Spleen (tissue), 7 donors: Measurements from ENCODE around the gene CYP11A1.
"Not testable (repeated sequence)": the region's sequence is repeated elsewhere in the genome, so short reads cannot be mapped to it uniquely, and the experiment has no call there.

ENCODE experiments used
- CTCF ChIP-seq, 11 experiments: fragments of 200-600 bp in 7 of 11; fragments of 450-650 bp in 4 of 11; sonication (generic) in 4 of 11; IDR thresholded peaks in 8 of 11; conservative IDR thresholded peaks in 3 of 11; 1 replicate in 7 of 11; 2 replicates in 4 of 11; pipeline versions ENCODE4 v1.4.0 to v1.8.0; 2016 to 2021; ENCODE audit warnings: antibody characterized with exemption in 11 of 11, inconsistent platforms in 4 of 11, mild to moderate bottlenecking in 1 of 11
- POLR2A ChIP-seq, 3 donors: fragments of 450-650 bp; IDR thresholded peaks; one replicate each; pipeline ENCODE4 v1.5.1; 2017; ENCODE audit warnings: antibody characterized with exemption in 3 of 3, mild to moderate bottlenecking in 1 of 3
- donor health status: DM: no; HTN: no; CAD: no; lungs with moderate emphysema.
- donor health status: DM: no; HTN: no; CAD: no.
- donor health status: DM: no; HTN: no; CAD: no.

DNA sequence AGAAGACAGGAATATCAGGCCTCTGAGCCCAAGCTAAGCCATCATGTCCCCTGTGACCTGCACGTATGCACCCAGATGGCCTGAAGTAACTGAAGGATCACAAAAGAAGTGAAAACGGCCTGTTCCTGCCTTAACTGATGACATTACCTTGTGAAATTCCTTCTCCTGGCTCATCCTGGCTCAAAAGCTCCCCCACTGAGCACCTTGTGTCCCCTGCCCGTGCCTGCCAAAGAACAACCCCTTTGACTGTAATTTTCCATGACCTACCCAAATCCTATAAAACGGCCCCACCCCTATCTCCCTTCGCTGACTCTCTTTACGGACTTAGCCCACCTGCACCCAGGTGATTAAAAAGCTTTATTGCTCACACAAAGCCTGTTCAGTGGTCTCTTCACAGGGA, 8.1 kb downstream of the CYP11A1 start:
- not testable (repeated sequence) for TF ChIP-seq CTCF (IDR thresholded peaks at IDR 0.05 in 8 of 11, conservative IDR thresholded peaks at IDR 0.05 in 3 of 11); POLR2A (IDR thresholded peaks at IDR 0.05)
